NCI-H1105 (cell line): ENCODE data around the gene HIGD1A.

Experiments
- DNase-seq: peaks from one replicate; lab custom pipeline; 2025; lab: John Stamatoyannopoulos, UW

The HIGD1A gene

DNA sequence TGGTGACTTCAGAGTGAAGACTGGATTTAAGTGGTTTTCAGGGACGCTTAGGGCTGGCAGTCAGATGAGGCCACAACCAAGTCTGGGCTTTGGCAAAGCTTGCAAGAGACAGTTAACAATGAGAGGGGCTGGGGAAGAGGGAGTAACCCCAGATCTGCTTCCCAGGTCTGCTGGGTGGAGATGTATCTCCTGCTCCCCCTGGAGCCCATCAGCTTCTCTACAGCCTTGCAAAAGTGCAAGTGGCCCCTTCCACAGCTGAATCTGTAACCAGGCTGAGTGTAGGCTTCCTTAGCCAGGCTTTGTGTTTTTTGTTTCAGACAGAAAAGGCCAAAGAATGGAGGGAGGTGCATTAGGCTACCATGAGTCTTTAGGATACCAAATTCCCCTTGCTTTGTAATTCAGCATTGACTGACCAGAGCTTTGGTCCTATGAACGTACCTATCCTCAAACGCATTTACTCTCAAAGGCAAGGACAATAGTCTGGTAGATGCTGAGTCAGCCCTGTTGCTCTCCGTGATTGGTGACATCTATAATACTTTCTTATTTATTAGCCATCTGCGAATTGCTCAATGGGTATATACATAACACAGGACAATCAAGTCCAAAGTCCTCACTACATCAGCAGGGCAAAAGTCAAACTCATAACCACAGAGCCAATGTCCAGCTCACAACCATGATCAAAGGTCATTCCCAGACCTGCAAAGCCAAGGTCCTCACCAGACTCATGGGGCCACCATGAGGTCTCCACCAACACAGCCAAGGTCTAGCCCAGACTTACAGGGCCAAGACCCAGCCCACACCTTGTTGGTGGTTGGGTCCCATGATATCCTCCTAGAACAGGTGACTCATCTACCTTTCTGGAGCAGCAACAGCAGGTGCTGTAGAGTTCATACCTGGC is 48.4 kb downstream of the HIGD1A start:
- DNase-seq, result no peak

DNA sequence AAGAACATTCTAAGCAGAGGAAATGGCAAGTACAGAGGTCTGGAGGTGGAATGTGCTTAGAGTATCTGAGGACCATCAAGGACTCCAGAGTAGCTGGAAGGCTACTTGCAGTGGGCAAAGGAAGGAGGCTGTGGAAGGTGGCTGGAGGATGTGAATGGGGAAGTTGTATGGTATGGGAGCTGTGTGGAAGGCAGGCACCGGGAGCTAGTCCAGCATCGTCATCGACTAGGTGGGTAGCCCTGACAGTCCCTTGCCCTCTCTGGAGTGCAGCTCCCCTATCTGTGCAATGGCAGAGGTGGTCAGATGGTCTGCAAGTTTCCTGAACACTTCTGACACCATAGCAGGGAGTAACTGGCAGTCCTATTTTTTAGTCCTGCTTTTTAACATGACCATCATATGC is 50.5 kb downstream of the HIGD1A start:
- no peak for DNase-seq

DNA sequence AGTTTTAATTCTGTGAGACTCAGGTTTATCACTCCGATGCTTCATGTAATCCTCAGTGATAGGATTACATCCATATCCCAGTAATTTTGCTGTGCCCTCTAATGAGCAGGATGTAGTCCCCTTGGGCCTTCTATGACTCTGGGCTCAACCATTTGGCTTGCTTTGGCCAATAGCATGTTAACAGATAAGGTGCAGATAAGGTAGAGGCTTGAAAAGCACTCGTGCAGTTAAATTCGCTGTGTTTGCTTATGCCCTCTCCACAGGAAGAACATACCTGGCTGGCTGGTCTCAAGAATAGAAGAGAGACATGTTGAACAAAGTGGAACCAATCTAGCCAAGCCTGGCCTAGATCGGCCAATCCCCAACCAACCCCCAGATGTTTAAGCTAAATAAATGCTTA is 51.3 kb downstream of the HIGD1A start:
- no peak for DNase-seq

DNA sequence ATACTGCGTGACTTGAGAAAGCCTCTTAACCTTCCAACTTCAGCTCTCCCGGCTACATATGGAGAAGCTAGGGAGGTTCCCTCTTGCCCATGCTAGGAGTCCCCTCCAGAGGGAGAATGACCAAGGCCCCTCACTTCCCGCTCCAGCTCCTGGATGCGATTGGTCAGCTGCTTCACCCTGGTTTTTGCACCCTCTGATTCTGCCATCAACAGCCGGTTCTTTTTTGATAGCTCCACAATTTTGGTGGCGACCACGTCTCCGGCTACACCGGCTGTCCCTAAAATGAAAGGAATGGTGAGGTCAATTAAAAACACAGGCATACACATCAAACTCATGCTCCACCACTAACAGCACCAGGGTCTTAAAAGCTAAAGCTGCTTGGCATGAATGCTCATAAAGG is 51.8 kb downstream of the HIGD1A start:
- no peak for DNase-seq

DNA sequence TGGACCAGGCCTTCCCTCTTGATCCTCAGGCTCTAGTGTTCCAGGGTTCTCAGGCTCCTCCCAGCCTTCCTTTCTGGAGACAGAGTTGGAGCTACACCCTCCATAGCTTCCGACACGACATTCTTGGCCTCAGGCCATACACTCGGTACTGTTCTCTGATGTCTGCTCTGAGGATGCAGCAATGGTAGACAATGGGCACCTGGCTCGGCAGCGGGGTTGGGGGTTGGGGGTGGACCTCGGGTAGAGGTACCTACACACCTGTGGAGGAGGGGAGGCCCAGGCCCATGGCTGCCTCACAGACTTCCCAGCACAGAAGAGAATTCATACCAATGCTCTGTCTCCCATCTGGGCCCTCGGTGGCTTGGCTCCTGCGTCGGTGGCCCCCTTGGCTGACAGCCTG is 52.7 kb downstream of the HIGD1A start:
- DNase-seq, result peak; percentile 34

DNA sequence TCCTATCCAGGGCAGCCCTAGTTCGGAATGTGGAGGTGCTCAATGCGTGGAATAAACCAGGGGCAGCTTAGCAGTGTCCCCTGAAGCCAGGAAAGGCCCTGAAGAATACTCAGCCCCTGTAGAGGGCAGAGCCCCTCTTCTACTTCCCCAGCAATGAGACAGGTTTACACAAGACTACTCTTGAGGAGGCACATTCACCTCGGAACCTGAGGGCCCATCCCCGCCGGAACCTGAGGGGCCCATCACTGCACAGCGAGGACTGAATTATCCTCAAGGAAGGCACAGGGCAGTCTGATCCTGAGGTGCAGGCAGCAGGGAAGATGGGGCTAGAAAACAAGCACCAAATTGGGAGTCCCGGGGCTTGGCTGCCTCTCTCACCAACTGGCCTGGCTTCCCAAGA is 53.5 kb downstream of the HIGD1A start:
- DNase-seq, result no peak

DNA sequence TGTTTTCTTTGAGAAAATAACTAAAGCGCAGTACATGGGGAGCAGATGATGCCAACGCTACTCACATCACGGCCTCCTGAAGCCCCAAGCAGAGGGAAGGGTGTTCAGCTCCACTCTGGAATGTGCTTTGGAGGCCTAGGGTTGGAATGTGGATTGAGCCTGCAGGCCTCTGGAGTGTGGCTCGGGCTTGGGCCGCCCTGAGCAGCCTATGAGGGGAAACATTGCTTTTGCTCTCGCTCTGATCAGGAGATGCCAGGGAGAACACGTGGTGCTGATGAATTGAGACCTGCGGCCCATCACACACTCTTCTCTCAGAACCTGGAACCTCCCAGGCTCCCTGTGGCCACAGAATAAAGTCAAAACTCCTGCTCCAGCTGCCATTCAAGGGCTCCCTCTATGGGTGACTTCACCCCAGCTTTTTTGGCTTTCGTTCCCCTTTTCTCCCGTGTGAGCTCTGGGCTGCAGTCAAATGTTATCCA is 54.5 kb downstream of the HIGD1A start:
- DNase-seq, result no peak

DNA sequence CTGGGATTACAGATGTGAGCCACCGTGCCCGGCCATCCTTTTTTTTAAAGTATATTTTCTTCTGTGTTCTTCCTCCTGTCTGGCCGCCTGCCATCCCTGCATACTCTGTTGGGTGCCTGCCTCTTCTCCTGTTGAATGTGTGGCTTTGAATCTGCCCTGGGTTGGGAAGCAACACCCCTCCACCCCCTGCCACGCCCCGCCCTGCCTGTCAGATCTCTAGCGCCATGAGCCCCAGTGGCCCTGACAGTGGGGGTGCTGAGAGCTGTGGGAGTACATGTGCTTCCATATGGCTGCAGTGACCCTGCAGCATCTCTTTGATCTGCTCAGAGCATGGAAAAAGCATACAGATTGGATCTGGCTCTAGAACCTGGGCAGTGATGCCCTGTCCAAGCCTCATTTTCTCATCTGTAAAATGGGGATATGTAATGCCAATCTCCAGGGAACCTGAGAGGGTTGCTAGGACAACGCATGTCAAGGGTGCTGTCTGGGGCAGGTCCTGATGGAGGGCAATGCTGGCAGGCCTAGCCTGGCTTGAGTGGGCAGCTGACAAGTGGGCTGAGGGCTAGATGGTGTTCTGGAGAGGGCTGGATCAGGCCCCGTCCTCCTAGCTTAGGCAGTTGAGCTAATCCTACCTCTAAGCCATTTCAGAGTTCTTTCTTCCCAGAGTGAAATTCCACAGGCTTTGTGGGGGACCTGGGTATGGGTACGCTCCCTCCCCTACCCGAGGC is 55.1 kb downstream of the HIGD1A start:
- no peak for DNase-seq

DNA sequence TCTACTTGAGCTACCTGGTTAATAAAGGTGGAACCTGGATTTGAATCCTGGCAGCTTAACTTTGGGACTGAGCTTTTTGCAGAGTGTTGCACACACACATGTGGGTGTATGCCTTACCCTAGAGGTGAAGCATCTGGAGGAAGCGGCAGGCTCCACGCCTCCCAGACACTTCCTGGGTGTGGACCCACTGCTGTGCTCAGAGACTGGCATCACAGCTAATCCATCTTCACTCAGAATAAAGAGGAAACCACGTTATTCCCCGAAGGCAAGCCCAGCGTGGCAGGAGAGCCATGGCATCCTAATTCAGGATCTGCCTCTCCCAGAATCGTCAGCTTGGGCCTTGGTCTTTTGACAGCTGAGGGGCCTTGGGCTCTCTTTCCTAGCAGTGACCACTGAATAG is 56.7 kb downstream of the HIGD1A start:
- DNase-seq, result no peak

DNA sequence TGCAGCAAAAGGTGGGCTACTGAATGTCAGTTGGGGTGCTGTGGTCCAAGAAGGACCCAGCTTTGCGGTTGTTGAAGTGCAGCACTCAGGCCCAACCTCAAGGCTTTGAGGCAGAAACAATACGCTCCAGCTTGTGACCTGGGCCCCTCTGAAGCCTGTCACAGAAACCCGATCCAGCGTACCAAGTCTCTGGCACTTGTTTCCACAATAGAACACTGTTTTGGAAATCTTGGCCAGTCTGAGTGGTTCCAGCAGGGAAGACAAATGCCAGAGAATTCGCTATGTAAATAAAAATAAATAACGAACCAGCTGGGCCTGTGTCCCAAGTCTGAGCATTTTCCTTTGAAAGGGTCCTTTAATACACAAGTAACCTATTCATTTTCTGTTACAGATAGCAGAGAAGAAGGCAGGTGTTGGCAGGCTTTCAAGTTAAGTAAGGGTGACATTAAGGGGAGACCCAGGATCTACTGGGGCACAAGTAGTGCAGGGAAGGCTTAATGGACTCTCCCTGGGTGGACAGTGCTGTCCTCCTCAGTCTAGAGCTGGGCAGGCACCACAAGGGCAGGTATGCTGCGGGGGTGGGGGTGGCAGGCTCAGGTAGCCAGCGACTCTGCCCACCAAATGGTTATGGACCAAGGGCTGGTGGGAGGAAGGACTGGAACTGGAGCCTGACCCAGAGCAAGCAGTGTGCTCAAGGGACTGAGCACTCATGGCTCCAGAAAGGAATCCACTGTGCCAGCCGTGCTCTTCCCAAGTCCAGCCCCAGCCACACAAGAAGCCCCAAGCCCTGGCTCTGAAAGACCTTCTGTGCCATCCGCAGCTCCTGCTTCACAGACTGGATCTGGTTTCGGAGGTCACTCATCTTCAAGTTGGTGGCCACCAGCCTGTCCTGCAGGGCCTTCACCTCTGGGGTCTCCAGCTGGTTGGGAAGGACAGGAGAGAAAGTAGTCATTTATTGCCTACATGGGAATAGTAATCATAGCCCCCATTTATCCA is 57.5 kb downstream of the HIGD1A start:
- DNase-seq, result no peak

DNA sequence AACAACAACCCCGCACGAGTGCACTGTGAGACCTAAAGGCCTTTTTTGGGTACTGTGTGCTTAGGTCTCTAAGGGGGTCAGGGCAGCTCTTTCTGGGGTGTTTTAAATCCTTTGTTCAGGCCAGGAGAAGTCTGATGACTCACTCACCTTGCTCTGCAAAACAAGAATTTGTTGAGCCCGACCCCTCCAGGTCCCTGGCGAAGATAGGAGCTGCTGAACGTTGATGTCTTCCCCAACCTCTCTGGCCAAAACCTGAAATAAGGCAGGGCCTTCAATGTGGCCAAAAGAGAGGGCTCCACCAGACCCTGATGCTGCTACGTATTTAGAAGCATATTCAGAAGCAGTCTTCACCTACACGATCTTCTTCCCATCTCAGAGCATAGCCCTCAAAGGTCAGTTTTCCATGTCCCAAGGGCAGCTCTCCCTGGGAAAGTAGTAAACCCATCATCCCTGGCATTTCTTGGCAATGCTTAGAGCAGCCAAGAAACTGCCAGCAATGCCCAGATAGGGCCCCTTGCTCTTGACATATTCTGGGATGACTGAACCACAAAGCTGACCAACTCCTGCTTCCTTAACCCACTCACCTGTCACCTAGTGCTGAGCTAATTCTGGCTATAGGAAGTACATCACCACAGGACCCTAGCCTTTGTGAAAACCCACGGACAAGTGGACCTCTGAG is 58.4 kb downstream of the HIGD1A start:
- DNase-seq, result no peak

DNA sequence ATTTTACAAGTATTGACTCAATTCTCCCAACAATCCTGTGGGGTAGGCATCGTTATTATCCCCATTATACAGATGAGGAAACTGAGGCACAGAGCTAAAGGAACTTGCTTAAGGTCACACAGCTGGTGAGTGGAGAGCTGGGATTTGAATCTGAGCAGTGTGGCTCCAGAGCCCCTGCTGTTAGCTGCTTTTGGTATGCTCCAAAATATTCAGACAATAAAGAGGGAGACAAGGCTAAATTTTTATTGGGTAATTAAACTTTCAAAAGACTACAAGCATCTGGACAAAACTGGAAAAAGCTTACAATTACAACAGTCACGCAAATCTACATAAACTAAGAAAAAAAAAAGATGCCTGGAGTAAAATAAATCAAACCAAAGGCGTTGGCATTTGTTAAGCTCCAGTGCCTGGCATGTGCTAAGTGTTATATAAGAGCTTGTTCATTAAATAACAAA is 59.0 kb downstream of the HIGD1A start:
- DNase-seq, result no peak

DNA sequence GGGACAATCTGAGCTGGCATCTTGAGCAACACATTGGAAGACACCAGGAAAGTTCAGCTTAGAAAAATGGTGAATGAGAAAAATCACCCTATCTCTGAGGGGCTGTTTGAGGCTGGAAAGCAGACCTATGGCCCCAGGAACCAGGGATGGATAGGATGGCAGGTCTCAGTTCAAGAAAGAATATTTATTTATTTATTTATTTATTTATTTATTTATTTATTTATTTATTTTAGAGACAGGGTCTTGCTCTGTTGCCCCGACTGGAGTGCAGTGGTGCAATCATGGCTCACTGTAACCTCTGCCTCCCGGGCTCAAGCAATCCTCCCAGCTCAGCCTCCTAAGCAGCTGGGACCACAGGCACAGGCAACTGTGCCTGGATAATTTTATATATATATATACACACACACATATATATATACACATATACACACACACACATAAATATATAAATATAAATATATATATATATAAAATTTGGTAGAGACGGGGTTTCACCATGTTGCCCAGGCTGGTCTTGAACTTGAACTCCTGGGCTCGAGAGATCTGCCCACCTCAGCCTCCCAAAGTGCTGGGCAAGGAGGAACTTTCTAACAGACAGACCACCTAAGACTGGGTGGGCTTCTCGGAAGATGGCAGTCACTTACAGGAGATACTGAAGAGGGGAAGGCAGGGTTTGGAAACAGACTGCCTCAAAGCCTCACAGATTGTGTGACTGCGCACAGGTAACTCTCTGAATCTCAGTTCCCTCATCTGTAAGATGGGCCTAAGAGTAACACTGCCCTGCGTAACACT is 60.9 kb downstream of the HIGD1A start:
- DNase-seq, result no peak

DNA sequence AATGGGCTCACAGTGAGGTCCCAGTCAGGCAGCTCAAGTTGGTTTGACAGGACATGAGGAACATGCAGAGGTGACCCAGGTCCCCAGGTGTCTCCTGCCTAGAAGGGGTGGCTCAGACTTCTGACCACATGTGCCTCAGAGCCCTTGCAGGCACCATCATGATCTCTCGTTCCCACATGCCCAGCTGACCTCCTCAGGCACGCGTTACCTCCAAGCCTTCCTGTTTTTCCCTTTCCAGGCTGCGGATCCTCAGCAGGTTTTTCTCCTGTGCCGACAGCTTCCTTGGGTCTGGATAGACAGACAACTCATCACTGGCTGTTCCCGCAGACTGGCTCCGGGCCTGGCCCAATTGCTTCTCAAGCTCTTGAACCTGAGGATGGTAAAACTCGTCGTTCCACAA is 61.6 kb downstream of the HIGD1A start:
- DNase-seq, result no peak

DNA sequence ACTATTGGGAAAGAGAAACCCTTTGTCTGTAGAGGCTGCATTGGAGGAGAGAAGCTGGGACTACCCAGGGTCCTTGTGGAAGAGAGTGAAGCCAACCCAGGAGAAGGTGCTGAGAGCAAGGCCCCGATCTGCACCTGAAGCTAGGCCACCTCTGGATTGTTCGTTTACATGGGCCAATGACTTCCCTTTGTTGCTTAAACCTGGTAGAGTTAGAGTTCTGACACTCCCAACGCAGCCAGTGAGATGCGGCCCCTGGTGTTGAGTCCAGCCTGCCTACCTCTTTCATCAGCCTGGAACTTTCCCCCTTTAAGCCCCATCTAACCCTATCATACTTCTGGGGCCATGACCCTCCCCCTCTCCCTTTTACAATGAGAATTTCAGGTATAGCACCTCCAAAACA is 62.0 kb downstream of the HIGD1A start:
- DNase-seq, result no peak

DNA sequence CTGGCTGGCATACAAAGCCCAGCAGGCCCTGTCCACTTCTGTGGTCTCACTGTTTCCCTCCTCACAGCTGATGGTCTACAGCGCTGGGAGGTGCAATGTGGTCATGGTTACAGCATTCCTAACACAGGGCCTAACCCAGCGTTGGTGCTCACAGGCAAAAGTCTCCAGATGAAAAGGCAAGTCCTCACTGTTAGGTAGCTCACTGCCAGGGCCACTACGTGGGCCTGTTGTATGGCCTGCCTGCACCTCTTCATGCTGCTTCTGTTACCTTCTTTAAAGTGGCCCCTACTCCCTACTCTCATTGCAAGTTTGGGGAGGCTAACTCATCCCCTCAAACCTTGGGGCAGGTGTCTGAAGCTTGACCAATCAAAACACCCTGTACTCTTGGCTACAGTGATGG is 62.5 kb downstream of the HIGD1A start:
- no peak for DNase-seq

DNA sequence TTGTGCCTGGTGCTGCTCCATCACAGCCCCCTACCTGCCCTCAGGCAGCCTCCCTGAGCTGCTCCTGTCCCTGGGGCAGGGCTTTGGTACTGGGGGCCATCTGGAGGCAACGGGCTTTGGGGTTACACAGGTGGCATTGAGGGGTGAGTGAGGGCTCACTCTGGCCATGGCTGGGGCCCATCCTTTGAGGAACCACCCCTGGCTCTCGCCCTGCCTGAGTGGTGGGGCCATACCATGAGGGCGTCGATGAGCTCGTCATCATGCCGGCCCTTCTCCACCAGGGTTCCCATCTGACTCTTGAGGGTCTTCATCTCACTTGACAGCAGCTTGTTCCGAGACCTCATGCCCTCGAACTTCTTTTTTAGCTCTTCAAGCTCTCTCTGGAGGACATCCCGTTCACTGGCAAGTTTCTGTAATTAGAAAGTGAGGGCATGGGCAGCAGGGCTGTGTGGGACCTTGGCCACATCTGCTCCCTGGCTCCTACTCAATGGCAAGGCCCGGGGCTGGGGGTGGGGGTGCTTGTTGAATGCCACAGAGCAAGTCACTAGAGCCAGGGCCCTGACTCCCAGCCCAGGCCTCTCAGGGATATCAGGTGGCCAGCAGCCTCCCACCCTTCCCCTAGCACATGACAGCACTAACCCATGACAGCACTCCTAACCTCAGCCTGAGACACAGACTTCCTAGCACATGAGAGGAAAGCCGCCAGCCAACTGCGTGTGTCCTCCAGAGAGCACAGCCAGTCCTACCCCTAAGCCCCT is 64.7 kb downstream of the HIGD1A start:
- no peak for DNase-seq

DNA sequence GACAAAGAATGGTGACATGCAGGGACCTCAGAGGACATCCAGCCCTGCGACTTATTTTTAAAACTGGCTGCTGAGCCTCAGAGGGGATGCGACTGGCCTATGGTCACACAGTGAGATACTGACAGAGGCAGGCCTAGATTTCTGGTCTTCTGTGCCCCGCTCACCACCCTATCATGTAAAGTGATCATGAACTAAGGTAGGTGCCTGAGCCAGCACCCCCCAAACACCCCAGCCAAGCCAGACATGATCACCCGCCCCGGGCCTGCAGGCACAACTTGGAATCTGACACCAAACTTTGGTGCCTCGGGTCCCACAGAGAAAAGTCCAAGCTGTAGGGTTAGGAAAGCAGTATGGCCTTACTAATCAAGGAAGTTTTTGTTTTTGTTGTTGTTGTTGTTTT is 67.8 kb downstream of the HIGD1A start:
- DNase-seq, result no peak

DNA sequence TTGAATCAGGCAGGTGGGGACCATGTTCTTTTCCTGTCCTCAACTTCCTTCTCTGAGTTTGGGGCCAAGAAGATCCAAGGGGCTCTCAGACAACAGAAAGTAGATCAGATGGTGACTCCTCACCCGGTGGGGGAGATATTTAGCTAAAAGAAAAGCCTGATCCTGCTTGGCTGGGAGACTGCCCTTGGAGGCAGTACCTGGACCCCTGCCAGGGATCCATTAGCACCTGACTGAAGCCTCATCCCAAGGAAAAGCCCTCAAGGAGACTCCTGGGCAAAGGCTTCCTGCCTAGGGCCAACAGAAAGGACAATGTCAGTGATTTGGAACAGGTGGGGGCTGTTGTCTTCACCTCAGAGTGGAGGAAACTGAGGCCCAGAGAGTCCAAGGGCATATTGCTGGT is 68.2 kb downstream of the HIGD1A start:
- DNase-seq, result peak; percentile 9

DNA sequence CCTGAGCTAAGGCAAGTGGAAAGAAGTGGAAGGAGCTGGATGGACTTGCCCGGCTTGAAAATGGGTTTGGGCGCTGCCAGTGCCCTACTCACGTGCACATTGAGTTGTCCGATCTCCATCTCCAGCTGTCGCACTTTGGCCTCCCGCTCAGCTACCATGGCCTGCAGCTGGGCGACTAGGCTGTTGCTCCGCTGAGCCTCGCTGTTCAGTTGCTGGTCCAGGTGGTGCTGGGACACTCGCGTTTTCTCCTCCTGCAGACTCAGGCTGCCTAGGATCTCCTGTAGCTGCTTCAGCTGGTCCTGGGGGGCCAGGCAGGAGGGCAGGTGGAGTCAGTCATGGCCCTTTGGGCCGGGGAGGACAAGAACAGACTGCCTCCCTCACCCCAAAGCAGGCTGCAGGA is 68.7 kb downstream of the HIGD1A start:
- DNase-seq, result no peak
